ENCODE measurements around the gene REG3G.

DNA sequence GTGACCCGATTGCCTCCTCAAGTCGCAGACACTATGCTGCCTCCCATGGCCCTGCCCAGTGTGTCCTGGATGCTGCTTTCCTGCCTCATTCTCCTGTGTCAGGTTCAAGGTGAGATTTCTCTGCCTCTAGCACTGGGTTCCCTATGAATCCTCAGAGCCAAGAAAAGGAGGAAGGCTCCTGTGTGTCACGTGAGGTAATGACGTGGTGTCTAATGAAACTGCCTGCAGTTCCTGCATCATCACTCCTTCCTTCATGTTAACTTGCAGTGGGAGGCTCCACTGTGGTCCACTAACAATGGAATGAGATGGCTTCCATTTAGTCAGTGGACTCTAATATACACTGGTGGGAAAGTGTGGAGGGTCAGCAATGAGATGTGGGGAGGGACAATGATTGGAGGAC is 559 bp downstream of the REG3G start:
- TF ChIP-seq, protein P1, sequence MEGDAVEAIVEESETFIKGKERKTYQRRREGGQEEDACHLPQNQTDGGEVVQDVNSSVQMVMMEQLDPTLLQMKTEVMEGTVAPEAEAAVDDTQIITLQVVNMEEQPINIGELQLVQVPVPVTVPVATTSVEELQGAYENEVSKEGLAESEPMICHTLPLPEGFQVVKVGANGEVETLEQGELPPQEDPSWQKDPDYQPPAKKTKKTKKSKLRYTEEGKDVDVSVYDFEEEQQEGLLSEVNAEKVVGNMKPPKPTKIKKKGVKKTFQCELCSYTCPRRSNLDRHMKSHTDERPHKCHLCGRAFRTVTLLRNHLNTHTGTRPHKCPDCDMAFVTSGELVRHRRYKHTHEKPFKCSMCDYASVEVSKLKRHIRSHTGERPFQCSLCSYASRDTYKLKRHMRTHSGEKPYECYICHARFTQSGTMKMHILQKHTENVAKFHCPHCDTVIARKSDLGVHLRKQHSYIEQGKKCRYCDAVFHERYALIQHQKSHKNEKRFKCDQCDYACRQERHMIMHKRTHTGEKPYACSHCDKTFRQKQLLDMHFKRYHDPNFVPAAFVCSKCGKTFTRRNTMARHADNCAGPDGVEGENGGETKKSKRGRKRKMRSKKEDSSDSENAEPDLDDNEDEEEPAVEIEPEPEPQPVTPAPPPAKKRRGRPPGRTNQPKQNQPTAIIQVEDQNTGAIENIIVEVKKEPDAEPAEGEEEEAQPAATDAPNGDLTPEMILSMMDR (IDR thresholded peaks at IDR 0.05), result no peak
- no peak for TF ChIP-seq POLR2A (IDR thresholded peaks at IDR 0.05)

Measured in heart left ventricle (tissue), 13 donors.